Mucosa of rectum (tissue), 2 donors: Measurements from ENCODE around the gene ALB.

Source experiments
- H3K27ac ChIP-seq, 2 donors: one replicate each; pipeline ENCODE4 v1.7.0; 2013; ENCODE audit warnings: inconsistent platforms in 2 of 2, low read depth in 2 of 2, low read length in 2 of 2
- H3K27me3 ChIP-seq, 2 donors: one replicate each; pipeline ENCODE4 v1.7.0; 2013; ENCODE audit warnings: low read length in 2 of 2; ENCODE audit not compliant: control insufficient read depth in 2 of 2, insufficient read depth in 2 of 2
- H3K36me3 ChIP-seq, 2 donors: one replicate each; pipeline ENCODE4 v1.7.0; 2013; ENCODE audit warnings: low read length in 2 of 2; ENCODE audit not compliant: control insufficient read depth in 2 of 2, insufficient read depth in 2 of 2
- H3K4me1 ChIP-seq, 2 donors: one replicate each; pipeline ENCODE4 v1.7.0; 2013; ENCODE audit warnings: low read length in 2 of 2, mild to moderate bottlenecking in 1 of 2; ENCODE audit not compliant: control insufficient read depth in 2 of 2, insufficient read depth in 2 of 2
- H3K4me3 ChIP-seq, 2 donors: one replicate each; pipeline ENCODE4 v1.7.0; 2013; ENCODE audit warnings: low read length in 2 of 2
- H3K9ac ChIP-seq, 2 donors: one replicate each; pipeline ENCODE4 v1.7.0; 2013; ENCODE audit warnings: low read length in 2 of 2, low read depth in 1 of 2, mild to moderate bottlenecking in 1 of 2
- H3K9me3 ChIP-seq, 2 donors: one replicate each; pipeline ENCODE4 v1.7.0; 2013; ENCODE audit warnings: low read length in 2 of 2; ENCODE audit not compliant: control insufficient read depth in 2 of 2
- donor health status: healthy.
- donor health status: Normal muscosa, but diverticular disease.

ALB gene

DNA sequence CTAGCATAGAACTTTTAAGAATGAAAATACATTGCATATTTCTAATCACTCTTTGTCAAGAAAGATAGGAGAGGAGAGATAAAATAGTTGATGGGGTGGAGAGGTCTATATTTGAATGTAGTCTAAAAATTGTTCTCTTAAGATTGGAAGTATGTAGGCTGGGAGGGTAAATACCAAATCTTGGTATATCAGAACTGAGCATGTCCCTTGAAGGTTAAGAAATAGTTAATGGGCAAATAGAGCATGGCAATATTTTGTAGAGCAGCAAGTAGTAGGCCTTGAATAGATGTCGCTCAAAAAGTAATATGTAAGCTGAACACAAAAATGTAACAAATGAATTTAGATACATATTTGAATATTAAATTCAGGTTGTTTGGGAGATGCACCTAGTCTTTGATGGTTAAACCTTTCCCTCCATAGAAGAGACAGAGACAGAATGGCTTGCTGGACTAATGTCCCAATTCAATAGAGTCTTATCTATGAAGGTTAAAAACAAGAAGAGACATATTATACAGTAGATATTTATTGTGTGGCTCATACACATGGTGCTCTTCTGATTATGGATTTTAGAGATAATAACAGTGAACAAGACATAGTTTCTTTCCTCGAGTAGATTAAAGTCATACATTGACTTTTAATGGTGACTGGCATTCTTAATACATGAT lies 12.5 kb downstream of the ALB start:
- H3K36me3 ChIP-seq = no peaks in the 10 kb centered on the region
- no peak overlapping the region for H3K27ac ChIP-seq
- no peaks in the 10 kb centered on the region for H3K27me3 ChIP-seq

DNA sequence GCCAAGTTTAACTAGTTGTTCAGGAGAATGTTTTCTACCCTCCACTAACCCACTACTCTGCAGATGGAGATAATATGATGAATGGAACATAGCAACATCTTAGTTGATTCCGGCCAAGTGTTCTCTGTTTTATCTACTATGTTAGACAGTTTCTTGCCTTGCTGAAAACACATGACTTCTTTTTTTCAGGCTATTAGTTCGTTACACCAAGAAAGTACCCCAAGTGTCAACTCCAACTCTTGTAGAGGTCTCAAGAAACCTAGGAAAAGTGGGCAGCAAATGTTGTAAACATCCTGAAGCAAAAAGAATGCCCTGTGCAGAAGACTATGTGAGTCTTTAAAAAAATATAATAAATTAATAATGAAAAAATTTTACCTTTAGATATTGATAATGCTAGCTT lies 13.3 kb downstream of the ALB start:
- Histone ChIP-seq H3K9ac (no peak overlapping the region), H3K4me1 (no peaks in the 10 kb centered on the region), H3K27me3 (no peaks in the 10 kb centered on the region), H3K4me3 (no peak overlapping the region), H3K9me3 (no peaks in the 10 kb centered on the region), H3K27ac (no peak overlapping the region), H3K36me3 (no peaks in the 10 kb centered on the region)

More for the DNA sequence above, 12.5 kb downstream of the ALB start:
- Histone ChIP-seq H3K9ac (no peak overlapping the region), H3K9me3 (no peaks in the 10 kb centered on the region), H3K4me3 (no peak overlapping the region), H3K4me1 (no peaks in the 10 kb centered on the region)

DNA sequence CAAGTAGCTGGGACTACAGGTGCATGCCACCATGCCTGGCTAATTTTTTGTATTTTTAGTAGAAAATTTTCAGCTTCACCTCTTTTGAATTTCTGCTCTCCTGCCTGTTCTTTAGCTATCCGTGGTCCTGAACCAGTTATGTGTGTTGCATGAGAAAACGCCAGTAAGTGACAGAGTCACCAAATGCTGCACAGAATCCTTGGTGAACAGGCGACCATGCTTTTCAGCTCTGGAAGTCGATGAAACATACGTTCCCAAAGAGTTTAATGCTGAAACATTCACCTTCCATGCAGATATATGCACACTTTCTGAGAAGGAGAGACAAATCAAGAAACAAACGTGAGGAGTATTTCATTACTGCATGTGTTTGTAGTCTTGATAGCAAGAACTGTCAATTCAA lies 13.9 kb downstream of the ALB start:
- Histone ChIP-seq H3K27ac (no peak overlapping the region), H3K9ac (no peak overlapping the region), H3K4me3 (no peak overlapping the region), H3K4me1 (no peaks in the 10 kb centered on the region), H3K27me3 (no peaks in the 10 kb centered on the region), H3K9me3 (no peaks in the 10 kb centered on the region), H3K36me3 (no peaks in the 10 kb centered on the region)

DNA sequence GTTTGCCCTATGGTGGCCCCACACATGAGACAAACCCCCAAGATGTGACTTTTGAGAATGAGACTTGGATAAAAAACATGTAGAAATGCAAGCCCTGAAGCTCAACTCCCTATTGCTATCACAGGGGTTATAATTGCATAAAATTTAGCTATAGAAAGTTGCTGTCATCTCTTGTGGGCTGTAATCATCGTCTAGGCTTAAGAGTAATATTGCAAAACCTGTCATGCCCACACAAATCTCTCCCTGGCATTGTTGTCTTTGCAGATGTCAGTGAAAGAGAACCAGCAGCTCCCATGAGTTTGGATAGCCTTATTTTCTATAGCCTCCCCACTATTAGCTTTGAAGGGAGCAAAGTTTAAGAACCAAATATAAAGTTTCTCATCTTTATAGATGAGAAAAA lies 14.6 kb downstream of the ALB start:
- no peaks in the 10 kb centered on the region for H3K27me3 ChIP-seq
- H3K9ac ChIP-seq = no peak overlapping the region
- H3K36me3 ChIP-seq = no peaks in the 10 kb centered on the region
- H3K27ac ChIP-seq = no peak overlapping the region
- no peaks in the 10 kb centered on the region for H3K9me3 ChIP-seq
- H3K4me3 ChIP-seq = no peak overlapping the region
- H3K4me1 ChIP-seq = no peaks in the 10 kb centered on the region

DNA sequence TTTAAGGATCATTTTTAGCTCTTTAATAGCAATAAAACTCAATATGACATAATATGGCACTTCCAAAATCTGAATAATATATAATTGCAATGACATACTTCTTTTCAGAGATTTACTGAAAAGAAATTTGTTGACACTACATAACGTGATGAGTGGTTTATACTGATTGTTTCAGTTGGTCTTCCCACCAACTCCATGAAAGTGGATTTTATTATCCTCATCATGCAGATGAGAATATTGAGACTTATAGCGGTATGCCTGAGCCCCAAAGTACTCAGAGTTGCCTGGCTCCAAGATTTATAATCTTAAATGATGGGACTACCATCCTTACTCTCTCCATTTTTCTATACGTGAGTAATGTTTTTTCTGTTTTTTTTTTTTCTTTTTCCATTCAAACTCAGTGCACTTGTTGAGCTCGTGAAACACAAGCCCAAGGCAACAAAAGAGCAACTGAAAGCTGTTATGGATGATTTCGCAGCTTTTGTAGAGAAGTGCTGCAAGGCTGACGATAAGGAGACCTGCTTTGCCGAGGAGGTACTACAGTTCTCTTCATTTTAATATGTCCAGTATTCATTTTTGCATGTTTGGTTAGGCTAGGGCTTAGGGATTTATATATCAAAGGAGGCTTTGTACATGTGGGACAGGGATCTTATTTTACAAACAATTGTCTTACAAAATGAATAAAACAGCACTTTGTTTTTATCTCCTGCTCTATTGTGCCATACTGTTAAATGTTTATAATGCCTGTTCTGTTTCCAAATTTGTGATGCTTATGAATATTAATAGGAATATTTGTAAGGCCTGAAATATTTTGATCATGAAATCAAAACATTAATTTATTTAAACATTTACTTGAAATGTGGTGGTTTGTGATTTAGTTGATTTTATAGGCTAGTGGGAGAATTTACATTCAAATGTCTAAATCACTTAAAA lies 15.3 kb downstream of the ALB start:
- Histone ChIP-seq H3K4me3 (no peak overlapping the region), H3K9me3 (no peaks in the 10 kb centered on the region), H3K36me3 (no peaks in the 10 kb centered on the region), H3K27ac (no peak overlapping the region), H3K4me1 (no peaks in the 10 kb centered on the region), H3K9ac (no peak overlapping the region), H3K27me3 (no peaks in the 10 kb centered on the region)

DNA sequence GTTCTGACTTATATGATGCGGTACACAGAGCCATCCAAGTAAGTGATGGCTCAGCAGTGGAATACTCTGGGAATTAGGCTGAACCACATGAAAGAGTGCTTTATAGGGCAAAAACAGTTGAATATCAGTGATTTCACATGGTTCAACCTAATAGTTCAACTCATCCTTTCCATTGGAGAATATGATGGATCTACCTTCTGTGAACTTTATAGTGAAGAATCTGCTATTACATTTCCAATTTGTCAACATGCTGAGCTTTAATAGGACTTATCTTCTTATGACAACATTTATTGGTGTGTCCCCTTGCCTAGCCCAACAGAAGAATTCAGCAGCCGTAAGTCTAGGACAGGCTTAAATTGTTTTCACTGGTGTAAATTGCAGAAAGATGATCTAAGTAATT lies 16.5 kb downstream of the ALB start:
- no peaks in the 10 kb centered on the region for H3K27me3 ChIP-seq
- no peak overlapping the region for H3K27ac ChIP-seq
- H3K9ac ChIP-seq = no peak overlapping the region
- H3K4me1 ChIP-seq = no peaks in the 10 kb centered on the region
- H3K9me3 ChIP-seq = no peaks in the 10 kb centered on the region
- no peak overlapping the region for H3K4me3 ChIP-seq
- no peaks in the 10 kb centered on the region for H3K36me3 ChIP-seq

DNA sequence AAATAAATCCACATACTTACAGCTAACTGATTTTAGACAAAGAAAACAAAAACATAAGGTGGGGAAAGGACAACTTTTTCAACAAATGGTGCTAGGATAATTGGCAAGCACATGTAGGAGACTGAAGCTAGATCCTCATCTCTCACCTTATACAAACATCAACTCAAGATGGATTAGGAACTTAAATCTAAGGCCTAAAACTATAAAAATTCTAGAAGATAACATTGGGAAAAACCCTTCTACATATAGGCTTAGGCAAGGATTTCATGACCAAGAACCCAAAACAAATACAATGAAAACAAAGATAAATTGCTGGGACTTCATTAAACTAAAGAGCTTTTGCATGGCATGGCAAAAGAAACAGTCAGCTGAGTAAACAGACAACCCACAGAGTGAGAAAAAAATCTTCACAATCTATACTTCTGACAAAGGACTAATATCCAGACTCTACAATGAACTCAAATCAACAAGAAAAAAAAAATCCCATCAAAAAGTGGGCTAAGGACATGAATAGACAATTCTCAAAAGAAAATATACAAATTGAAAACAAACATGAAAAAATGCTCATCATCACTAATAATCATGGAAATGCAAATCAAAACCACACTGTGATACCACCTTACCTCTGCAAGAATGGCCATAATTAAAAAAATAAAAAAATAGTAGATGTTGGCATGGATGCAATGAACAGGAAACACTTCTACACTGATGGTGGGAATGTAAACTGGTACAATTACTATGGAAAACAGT lies 17.8 kb downstream of the ALB start:
- H3K27ac ChIP-seq = no peak overlapping the region
- no peaks in the 10 kb centered on the region for H3K4me1 ChIP-seq
- no peaks in the 10 kb centered on the region for H3K27me3 ChIP-seq
- no peaks in the 10 kb centered on the region for H3K9me3 ChIP-seq
- H3K9ac ChIP-seq = no peak overlapping the region
- no peak overlapping the region for H3K4me3 ChIP-seq
- H3K36me3 ChIP-seq = no peaks in the 10 kb centered on the region

DNA sequence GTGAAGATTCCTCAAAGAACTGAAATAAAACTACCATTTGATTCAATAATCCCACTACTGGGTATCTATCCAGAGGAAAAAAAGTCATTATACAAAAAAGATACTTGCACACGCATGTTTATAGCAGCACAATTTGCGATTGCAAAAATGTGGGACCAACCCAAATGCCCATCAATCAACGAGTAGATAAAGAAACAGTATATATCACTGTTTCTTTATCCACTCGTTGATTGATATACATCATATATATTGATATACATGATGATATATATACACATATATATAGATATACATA lies 18.3 kb downstream of the ALB start:
- no peaks in the 10 kb centered on the region for H3K36me3 ChIP-seq
- H3K27ac ChIP-seq = no peak overlapping the region
- H3K27me3 ChIP-seq = no peaks in the 10 kb centered on the region
- no peaks in the 10 kb centered on the region for H3K9me3 ChIP-seq
- no peak overlapping the region for H3K9ac ChIP-seq
- no peaks in the 10 kb centered on the region for H3K4me1 ChIP-seq
- no peak overlapping the region for H3K4me3 ChIP-seq

DNA sequence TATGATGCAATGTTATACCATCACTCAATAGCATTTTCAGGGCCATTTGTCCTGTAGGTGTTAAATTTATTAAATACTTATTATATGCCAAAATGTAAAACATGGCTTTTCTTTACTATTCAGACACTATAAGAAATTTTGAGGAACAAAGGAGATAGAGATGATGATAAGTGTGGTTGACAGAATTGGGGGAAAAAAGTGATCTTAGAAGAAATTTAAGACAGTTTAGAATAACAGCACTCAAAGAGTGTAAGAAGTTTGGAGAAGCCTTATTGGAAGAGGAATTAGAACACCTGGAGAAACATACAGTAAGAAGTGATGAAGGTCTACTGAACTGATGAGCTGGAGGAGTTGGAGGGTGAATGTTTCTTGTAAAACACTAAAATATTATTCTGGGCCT lies 19.1 kb downstream of the ALB start:
- Histone ChIP-seq H3K27me3 (no peaks in the 10 kb centered on the region), H3K36me3 (no peaks in the 10 kb centered on the region), H3K9ac (no peak overlapping the region)

DNA sequence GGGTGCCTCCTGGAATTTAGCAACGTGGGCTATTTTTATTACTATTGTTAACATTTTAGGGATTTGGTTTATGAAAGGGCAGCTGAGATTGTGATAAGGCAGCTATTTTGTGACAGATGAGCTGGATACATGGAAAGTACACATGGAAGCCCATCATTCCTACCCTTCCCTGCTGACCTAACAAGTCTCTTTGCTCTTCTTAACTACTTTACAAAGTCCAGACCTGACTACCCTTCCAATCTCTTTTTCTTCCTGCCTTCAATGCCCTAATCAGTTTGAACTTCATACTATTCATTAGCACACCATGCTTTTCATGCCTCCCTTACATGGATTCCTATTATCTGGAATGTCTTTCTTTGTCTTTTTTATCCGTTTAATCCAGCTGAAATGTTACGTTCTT lies 22.6 kb downstream of the ALB start:
- Histone ChIP-seq H3K4me1 (no peaks in the 10 kb centered on the region), H3K9ac (no peak overlapping the region)

More for the DNA sequence above, 19.1 kb downstream of the ALB start:
- Histone ChIP-seq H3K4me1 (no peaks in the 10 kb centered on the region), H3K27ac (no peak overlapping the region), H3K9me3 (no peaks in the 10 kb centered on the region), H3K4me3 (no peak overlapping the region)

More for the DNA sequence above, 22.6 kb downstream of the ALB start:
- no peak overlapping the region for H3K4me3 ChIP-seq
- H3K36me3 ChIP-seq = no peaks in the 10 kb centered on the region
- no peak overlapping the region for H3K27ac ChIP-seq
- no peaks in the 10 kb centered on the region for H3K9me3 ChIP-seq
- no peaks in the 10 kb centered on the region for H3K27me3 ChIP-seq
